Activated T-cell treated with anti-CD3 and anti-CD28 coated beads, Interleukin-2, amount 50 U/mL, for 24 hours (primary cell): ENCODE results near the gene ULBP3.
A peak's percentile ranks its signal among the peaks of the same experiment; 100 is the strongest.
"Not testable (repeated sequence)": the region's sequence is repeated elsewhere in the genome, so short reads cannot be mapped to it uniquely, and the experiment has no call there.

ENCODE experiments used
- DNase-seq: peaks from one replicate; pipeline ENCODE4 v3.0.0-alpha.2; 2020
- H3K27ac Mint-ChIP-seq: 2 replicates; pipeline ENCODE4 v1.8.0; 2020; ENCODE audit warnings: mild to moderate bottlenecking, mixed read lengths
- H3K27me3 Mint-ChIP-seq: 2 replicates; pipeline ENCODE4 v1.8.0; 2020; ENCODE audit warnings: mixed read lengths
- H3K36me3 Mint-ChIP-seq: 2 replicates; pipeline ENCODE4 v1.8.0; 2020; ENCODE audit warnings: low read depth, mixed read lengths
- H3K4me1 Mint-ChIP-seq: 2 replicates; pipeline ENCODE4 v1.8.0; 2020; ENCODE audit warnings: low read depth, mixed read lengths
- H3K4me3 Mint-ChIP-seq: 2 replicates; pipeline ENCODE4 v1.8.0; 2020; ENCODE audit warnings: mild to moderate bottlenecking, moderate library complexity, mixed read lengths
- H3K9me3 Mint-ChIP-seq: 2 replicates; pipeline ENCODE4 v1.8.0; 2020; ENCODE audit warnings: mixed read lengths

ULBP3 gene

DNA sequence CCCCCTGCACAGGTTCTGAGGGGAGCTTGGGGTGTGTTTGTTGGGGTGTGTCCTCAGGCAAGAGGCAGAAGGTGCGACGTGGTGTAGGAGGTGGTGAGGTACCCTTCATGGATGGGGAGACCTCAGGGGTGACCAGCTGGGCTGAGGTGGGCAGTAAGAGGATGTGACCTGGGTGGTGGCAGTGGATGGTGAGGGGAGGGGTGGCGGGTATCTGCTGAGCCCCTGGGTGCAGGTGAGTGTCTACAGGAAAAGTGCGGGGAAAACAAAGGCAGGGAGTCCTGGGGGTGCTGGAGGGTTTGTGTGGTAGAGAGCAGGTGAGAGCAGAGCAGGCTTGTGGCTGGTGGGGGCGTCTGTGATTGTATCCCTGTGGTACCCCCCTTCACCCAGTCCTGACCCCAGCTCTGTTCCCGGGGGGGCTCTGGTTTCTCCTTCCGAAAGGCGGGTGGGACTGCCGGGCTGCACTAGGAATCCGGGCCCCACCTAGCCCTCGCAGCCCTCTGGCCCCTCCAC lies 44.2 kb downstream of the ULBP3 start:
- peaks cover 16% of the 10 kb centered on the region for H3K4me1 Mint-ChIP-seq
- no peak overlapping the region for H3K4me3 Mint-ChIP-seq
- no peaks in the 10 kb centered on the region for H3K36me3 Mint-ChIP-seq
- no peak overlapping the region for H3K27ac Mint-ChIP-seq
- H3K27me3 Mint-ChIP-seq: peaks cover 81% of the 10 kb centered on the region
- no peaks in the 10 kb centered on the region for H3K9me3 Mint-ChIP-seq
- no peak for DNase-seq

DNA sequence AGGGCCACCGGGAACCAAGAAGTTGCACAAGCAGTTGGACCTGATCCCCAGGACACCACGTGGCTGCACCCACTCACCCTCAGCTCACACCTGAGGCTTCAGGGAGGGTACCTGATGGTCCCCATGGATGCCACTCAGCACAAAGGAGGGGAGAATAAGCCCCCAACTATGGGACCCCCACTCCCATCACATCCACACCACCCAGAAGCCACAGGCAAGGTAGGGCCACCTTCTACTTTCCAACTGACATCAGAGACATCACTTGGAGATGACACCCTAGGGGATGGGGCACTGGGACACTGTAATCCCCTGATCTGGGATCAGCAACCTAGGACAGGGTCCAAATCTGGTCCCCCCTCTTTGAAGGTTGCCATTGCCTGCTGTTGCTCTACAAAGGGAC lies 44.9 kb downstream of the ULBP3 start:
- not testable (repeated sequence) for H3K36me3 Mint-ChIP-seq, H3K4me3 Mint-ChIP-seq, DNase-seq, H3K27ac Mint-ChIP-seq, H3K9me3 Mint-ChIP-seq
- Mint-ChIP-seq H3K4me1 (peaks cover 15% of the 10 kb centered on the region), H3K27me3 (peaks cover 79% of the 10 kb centered on the region)

DNA sequence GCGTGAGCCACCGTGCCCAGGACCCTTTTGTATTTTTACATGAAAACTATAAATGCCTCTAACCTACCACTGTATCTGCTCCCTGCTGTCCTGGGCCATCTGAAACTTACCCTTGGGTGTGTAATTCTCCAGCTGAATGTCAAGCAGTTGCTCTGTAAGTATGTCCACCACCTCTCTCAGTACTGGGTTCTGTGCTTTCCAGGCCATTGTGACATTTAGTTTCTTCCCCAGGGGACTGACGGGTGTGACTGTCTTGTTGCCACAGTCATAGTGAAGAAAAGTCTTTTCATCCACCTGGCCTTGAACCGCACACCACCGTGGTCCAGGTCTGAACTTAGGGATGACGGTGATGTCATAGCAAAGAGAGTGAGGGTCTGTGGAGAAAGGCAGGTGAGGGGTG lies 47.1 kb downstream of the ULBP3 start:
- H3K4me1 Mint-ChIP-seq: peaks cover 12% of the 10 kb centered on the region
- H3K9me3 Mint-ChIP-seq, DNase-seq, H3K27ac Mint-ChIP-seq, H3K36me3 Mint-ChIP-seq, H3K4me3 Mint-ChIP-seq: not testable (repeated sequence)
- peaks cover 78% of the 10 kb centered on the region for H3K27me3 Mint-ChIP-seq

DNA sequence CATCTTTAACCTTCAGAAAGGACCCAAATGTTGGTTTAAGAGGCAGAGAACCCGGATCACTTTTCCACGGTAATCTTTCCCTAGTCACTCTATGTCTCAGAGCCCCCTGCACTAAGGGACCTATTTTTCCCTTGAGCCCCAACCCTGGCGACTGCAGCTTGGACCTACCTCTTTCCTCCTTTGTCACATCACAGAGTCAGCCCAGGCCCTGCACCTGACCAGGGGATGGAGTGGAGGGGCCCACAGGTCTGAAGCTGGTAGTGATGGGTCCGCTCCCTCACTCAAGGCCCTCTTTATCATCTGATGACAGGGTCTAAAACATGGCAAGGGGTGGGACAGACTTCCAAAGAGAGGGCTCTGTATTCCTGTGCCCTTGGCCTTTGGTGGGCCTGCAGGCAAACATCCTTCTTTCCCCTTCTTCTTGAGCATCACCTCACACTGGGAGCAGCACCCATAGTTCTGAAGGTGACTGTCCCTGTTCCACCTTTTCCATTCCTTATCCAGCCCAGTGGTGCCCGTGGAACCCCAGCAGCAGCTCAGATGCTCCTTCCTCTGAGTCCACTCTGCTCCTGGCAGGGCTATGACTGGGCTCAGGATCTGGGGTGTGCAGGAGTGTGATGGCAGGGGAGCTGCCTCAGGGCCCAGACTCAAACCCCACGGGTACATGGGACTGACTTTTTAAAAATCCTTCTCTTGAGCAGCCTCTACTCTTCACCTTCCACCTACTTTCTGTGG lies 49.9 kb downstream of the ULBP3 start:
- Mint-ChIP-seq H3K9me3 (no peaks in the 10 kb centered on the region), H3K4me1 (peaks cover 21% of the 10 kb centered on the region), H3K27ac (no peak overlapping the region), H3K36me3 (no peaks in the 10 kb centered on the region), H3K27me3 (peaks cover 72% of the 10 kb centered on the region), H3K4me3 (no peak overlapping the region)
- DNase-seq: no peak

DNA sequence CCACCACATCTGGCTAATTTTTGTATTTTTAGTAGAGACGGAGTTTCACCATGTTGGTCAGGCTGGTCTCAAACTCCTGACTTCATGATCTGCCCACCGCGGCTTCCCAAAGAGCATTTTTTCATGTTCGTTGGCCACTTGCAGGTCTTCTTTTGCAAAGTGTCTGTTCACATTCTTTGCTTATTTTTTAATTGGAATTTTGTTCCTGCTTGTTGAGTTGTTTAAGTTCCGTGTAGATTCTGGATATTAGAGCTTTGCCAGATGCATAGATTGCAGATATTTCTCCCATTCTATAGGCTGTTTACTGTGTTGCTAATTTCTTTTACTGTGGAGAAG lies 51.8 kb downstream of the ULBP3 start:
- H3K27ac Mint-ChIP-seq, H3K4me3 Mint-ChIP-seq, H3K9me3 Mint-ChIP-seq, H3K36me3 Mint-ChIP-seq, DNase-seq: not testable (repeated sequence)
- peaks cover 77% of the 10 kb centered on the region for H3K27me3 Mint-ChIP-seq
- H3K4me1 Mint-ChIP-seq: peaks cover 24% of the 10 kb centered on the region

DNA sequence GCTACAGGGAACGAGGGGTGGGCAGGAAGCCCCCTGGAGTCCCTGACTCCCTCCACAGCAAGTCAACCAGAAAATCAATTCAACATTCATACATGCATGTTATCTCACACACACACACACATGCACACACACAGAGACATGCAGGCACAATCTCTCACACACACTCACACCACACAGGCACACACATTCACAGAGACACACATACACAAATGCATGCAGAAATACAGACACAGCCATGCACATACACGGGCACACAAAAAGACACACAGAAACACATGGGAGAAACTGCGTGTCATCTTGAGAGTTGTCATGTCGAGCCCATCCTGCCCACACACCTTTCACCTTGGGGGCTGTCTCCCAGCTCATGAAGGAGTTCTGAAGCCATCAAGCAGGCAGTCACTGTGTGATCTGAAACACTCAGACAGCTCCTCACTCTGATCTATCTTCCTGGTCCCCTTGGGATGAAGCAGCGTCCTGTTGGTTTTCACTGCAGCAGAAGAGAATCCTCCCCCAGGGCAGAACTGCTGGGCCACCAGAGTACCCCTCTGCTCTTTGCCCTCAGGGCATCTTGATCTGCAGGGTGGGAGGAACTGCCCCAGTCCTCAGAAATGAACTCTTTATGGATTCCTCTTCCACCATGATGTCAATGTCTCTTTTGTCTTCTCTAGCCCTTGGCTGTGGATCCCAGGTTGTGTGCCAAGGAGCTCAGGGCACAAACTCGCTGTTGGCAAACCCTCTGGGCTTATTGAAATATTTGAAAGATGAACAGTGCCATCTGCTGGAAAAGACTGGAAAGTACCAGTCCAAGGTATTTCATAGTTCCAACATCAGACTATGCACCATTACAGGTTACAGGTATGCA lies 52.4 kb downstream of the ULBP3 start:
- H3K9me3 Mint-ChIP-seq: no peaks in the 10 kb centered on the region
- no peaks in the 10 kb centered on the region for H3K36me3 Mint-ChIP-seq
- peak; percentile 66 for DNase-seq
- peaks cover 24% of the 10 kb centered on the region for H3K4me1 Mint-ChIP-seq
- no peak overlapping the region for H3K4me3 Mint-ChIP-seq
- no peak overlapping the region for H3K27ac Mint-ChIP-seq
- peaks cover 80% of the 10 kb centered on the region for H3K27me3 Mint-ChIP-seq

DNA sequence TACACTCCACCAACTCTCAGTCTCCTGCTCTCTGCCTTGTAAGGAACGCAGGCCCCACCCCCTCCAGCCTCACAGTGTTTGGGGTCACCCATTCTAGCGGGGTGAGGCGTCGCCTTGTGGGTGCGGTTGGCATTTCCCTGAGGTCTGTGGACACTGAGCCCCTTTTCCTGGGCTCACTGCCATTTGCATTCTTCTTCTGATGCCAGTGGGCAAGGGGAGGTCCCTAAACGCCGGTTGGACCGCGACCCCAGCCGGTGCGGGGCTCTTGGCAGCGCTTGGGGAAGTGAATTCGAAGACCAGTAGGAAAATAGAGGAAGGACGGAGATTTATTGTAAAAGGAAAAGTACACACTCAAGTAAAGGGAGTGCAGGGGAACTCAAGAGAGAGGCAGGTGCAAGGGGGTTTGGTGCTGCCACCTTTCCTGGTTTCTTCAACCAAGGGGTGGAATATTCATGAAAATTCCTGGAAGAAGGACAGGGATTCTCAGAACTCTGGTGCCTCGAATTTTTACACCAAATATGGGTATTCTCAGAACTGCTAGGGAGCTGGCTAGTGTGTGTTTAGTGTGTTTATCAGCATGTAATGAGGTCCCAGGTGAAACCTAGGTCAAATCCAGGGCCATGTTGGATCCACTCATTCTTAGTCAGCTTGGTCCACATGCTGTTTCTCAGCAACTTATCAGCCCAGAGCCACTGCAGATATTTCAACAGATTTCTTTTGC lies 53.5 kb downstream of the ULBP3 start:
- peaks cover 84% of the 10 kb centered on the region for H3K27me3 Mint-ChIP-seq
- peak; percentile 36 for DNase-seq
- H3K4me3 Mint-ChIP-seq, H3K36me3 Mint-ChIP-seq, H3K9me3 Mint-ChIP-seq, H3K27ac Mint-ChIP-seq: not testable (repeated sequence)
- peaks cover 24% of the 10 kb centered on the region for H3K4me1 Mint-ChIP-seq

DNA sequence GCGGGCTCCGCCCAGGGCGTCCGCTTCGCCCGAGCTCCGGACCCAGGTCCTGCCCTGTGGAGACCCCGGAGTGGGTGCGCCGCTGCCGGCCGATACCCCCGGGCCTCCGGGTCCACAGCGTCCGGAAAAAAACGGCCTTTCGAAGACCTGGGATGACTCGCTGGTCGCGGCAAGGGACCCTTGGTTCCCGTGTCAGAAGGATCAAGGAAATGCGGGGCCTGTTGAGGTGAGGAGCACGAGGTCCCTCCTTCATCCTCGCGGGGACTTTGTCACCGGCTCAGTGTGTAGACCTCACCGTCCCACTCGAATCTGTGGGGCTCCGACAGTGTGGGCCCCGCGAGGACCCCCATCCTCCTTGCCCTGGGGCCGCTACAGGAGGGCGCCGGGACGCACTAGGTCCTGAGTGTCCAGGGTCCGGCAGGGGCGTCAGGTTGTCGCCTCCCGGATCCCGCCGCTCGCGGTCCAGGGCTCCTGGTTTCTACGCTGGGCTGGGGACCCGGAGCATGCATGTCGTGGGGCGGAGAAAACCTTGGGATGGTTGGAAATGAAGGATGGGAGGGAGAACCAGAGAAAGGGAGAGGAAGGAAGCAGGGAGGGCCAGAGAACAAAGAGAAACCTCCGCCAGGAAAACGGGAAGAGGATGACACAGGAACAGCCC lies 54.2 kb downstream of the ULBP3 start:
- not testable (repeated sequence) for H3K4me3 Mint-ChIP-seq, H3K36me3 Mint-ChIP-seq, H3K9me3 Mint-ChIP-seq, H3K27ac Mint-ChIP-seq
- Mint-ChIP-seq H3K4me1 (peaks cover 24% of the 10 kb centered on the region), H3K27me3 (peaks cover 88% of the 10 kb centered on the region)
- DNase-seq: peak; percentile 35

DNA sequence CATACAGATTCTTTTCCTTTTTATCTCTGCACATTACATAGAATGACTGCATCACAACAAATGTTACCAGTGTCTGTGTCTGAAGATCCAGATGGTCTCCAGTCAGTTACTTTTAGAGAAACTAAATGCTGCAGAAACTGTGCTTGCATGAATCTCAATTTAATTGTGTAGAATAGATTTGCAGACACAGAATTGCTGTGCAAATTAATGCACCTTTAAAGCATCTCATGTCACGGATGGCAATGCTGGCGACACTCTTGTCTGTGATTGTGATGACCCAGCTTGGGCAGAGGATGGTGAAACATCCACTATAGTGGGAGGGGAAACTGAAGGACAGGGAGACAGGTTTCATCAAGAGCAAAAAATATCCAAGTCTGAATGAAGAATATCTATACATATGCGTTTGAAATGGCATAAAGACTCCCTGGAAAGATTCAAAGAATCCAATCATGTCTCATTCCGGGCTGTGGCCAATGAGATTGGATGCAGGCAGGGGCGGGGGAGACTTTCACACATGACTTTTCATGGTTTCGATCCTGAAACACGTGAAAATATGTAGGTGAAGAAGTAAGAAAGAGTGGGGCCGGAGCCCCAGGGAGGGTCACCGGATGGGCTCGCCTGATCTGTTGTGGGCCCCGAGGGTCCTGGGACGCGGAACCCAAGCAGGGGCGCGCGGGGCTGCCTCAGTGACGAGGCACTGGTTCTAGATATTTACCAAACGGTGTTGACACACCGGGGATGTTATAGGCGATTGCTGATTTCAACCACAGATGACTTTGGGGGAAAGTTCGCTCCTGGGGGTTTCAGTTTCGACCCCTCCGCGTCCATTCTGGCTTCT lies 54.9 kb downstream of the ULBP3 start:
- not testable (repeated sequence) for H3K9me3 Mint-ChIP-seq, H3K4me3 Mint-ChIP-seq, H3K27ac Mint-ChIP-seq, DNase-seq, H3K36me3 Mint-ChIP-seq
- Mint-ChIP-seq H3K27me3 (peaks cover 88% of the 10 kb centered on the region), H3K4me1 (peaks cover 24% of the 10 kb centered on the region)

DNA sequence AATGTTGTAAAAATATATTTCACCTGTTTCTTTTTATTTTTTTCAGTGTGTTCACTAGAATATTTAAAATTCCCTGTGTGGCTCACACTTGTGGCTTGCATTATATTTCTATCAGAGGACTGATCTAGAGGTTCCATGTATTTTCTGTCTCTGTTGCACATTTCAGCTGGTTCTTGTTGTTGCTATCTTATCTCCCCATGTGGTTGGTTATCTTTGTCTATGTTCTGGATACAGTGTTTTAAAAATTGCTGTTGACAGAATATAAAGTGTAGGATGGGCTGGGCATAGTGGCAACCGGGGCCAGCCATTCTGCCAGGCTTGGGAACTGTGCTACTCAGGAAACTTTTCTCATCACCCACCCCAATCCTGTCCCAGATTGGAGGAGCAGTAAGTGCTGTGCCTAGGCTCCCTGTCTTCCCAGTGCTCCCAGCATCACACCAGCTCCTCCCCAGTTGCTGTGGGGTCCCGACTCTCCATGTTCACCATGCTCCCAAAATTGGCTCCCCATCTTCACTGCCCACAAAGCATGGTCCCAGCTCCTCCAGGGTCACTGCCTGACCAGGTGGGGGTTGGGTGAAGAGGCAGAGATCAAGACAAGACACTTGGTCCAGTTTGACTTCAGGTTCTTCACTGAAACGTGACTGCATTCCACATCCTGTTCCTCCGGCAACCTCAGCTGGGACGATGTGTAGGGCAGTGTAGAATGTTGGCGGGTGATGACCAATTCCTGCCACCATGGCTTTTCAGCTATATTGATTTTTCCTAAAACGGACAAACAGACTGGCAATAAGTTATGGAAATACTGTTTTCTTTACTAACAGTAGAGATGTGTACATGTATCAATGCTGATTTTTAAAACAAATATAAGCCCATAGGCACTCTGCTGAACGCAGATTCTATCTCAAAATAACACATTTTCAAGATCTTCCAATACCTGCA lies 55.8 kb downstream of the ULBP3 start:
- not testable (repeated sequence) for H3K9me3 Mint-ChIP-seq, H3K4me3 Mint-ChIP-seq, H3K36me3 Mint-ChIP-seq, DNase-seq, H3K27ac Mint-ChIP-seq
- H3K27me3 Mint-ChIP-seq: peaks cover 88% of the 10 kb centered on the region
- peaks cover 31% of the 10 kb centered on the region for H3K4me1 Mint-ChIP-seq
